Spleen (tissue), 11 donors: Measurements from ENCODE around the gene RAB6A. TPM values are rescaled to one million over a fixed set of nuclear protein-coding genes. Genes with fewer than 3 reads are reported as not detected.
A peak's percentile ranks its signal among the peaks of the same experiment; 100 is the strongest.

Experiments used
- DNase-seq: peaks from one replicate; pipeline ENCODE4 v3.0.0-alpha.2; 2020
- H3K27ac ChIP-seq, 8 donors: fragments of 200-600 bp; sonication (generic) in 7 of 8; 1 replicate in 4 of 8; 2 replicates in 4 of 8; pipeline versions ENCODE4 v1.5.0 to v1.8.0; 2016 to 2021; ENCODE audit warnings: inconsistent platforms in 4 of 8, mild to moderate bottlenecking in 4 of 8, moderate library complexity in 1 of 8
- H3K27me3 ChIP-seq, 7 donors: fragments of 200-600 bp; sonication (generic) in 6 of 7; replicated peaks in 1 of 7; 1 replicate in 4 of 7; 2 replicates in 3 of 7; pipeline versions ENCODE4 v1.5.0 to v1.8.0; 2016 to 2021; ENCODE audit warnings: inconsistent platforms in 3 of 7, mild to moderate bottlenecking in 1 of 7
- H3K36me3 ChIP-seq, 6 donors: fragments of 200-600 bp; sonication (generic) in 5 of 6; 1 replicate in 4 of 6; 2 replicates in 2 of 6; pipeline versions ENCODE4 v1.5.0 to v1.8.0; 2016 to 2021; ENCODE audit warnings: inconsistent platforms in 2 of 6
- H3K4me1 ChIP-seq, 6 donors: fragments of 200-600 bp; sonication (generic) in 5 of 6; 1 replicate in 3 of 6; 2 replicates in 3 of 6; pipeline versions ENCODE4 v1.5.0 to v1.8.0; 2016 to 2021; ENCODE audit warnings: inconsistent platforms in 3 of 6
- H3K4me3 ChIP-seq, 8 donors: fragments of 200-600 bp; sonication (generic) in 7 of 8; 1 replicate in 4 of 8; 2 replicates in 4 of 8; pipeline versions ENCODE4 v1.5.0 to v1.8.0; 2016 to 2021; ENCODE audit warnings: inconsistent platforms in 4 of 8, mild to moderate bottlenecking in 4 of 8, moderate library complexity in 2 of 8
- H3K9me3 ChIP-seq, 8 donors: fragments of 200-600 bp; sonication (generic) in 7 of 8; 1 replicate in 4 of 8; 2 replicates in 4 of 8; pipeline versions ENCODE4 v1.5.0 to v1.8.0; 2016 to 2021; ENCODE audit warnings: inconsistent platforms in 4 of 8
- POLR2A ChIP-seq, 3 donors: fragments of 450-650 bp; IDR thresholded peaks; one replicate each; pipeline ENCODE4 v1.5.1; 2017; ENCODE audit warnings: antibody characterized with exemption in 3 of 3, mild to moderate bottlenecking in 1 of 3
- POLR2AphosphoS5 ChIP-seq, 3 donors: sonication (generic); formaldehyde crosslinking; IDR thresholded peaks; one replicate each; pipeline ENCODE4 v1.5.1; 2017; ENCODE audit warnings: antibody characterized with exemption in 3 of 3
- WGBS, 5 donors: extraction: QIAGEN DNeasy Blood & Tissue Kit in 3 of 5; methylation state at CpG; one replicate each; pipeline versions ENCODE4 v1.1.5 to v1.1.7; 2013 to 2018; 5-methylcytosine and 5-hydroxymethylcytosine counted together
- intact Hi-C: fragments of 100-400 bp; cut with DNase I; formaldehyde crosslinking; loops from one replicate; pipeline ENCODE4 v1.15.0; 2023; ENCODE audit warnings: low total_unique reads
- polyA plus RNA-seq, 3 donors: library from polyadenylated mRNA; stranded (reverse); fragments of 200-250 nt; gene quantifications; one replicate each; pipeline ENCODE4 v1.2.1, GENCODE V29; 2013
- total RNA-seq, 7 donors: library from RNA; depleted of rRNA in 3 of 7; stranded (reverse); fragments of >200 nt in 3 of 7; fragmentation: NEBNext Ultra II Directional in 4 of 7; extraction: Animal tissue kit (Norgen Biotek cat#: 25700) in 4 of 7; gene quantifications; one replicate each; pipeline versions ENCODE4 v1.1.0 to v1.2.1, GENCODE V29; 2016 to 2021
- TF ChIP-seq, protein P1 (sequence below), 11 experiments: fragments of 200-600 bp in 7 of 11; fragments of 450-650 bp in 4 of 11; sonication (generic) in 4 of 11; IDR thresholded peaks in 8 of 11; conservative IDR thresholded peaks in 3 of 11; 1 replicate in 7 of 11; 2 replicates in 4 of 11; pipeline versions ENCODE4 v1.4.0 to v1.8.0; 2016 to 2021; ENCODE audit warnings: antibody characterized with exemption in 11 of 11, inconsistent platforms in 4 of 11, mild to moderate bottlenecking in 1 of 11
- donor health status: healthy with polysubstance abuse.
- donor health status: DM: no; HTN: no; CAD: no; lungs with moderate emphysema.
- donor health status: DM: no; HTN: no; CAD: no.
- donor health status: Bipolar disorder and iron deficiency.
- donor health status: healthy.
- donor health status: DM: no; HTN: no; CAD: no.
- donor health status: DM: yes; HTN: yes; CAD: no.

The RAB6A gene
- total and polyA plus RNA-seq, 10 donors: 25.7 to 144 (median 97.4) TPM

DNA sequence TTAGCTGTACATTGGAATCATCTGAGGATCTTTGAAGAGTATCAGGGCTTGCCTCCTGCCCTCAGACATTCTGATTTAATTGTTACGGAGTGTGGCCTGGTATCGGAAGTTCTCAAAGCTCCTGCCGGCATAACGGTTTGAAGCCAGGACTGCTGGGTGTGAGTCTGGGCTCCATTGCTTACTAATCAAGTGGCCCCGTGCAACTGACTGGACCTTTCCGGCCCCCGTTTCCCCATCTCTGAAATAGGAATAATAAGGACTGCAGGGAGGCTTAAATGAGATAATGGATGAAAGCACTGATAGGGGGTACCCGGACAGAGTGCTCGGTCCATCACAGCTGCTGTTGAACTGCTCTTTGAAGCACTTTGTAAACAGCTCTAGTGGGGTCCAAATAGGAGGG is 112.8 kb downstream of the RAB6A start:
- Histone ChIP-seq H3K9me3 (no peaks in the 10 kb centered on the region), H3K27me3 (peaks cover 0 to 30% (median 0%) of the 10 kb centered on the region in 7 donors), H3K27ac (peak overlapping the region in 1 of 8 donors; percentile 55), H3K4me1 (peaks cover 0 to 33% (median 13%) of the 10 kb centered on the region in 6 donors), H3K4me3 (peak overlapping the region in 2 of 8 donors; percentile 33 to 66), H3K36me3 (no peaks in the 10 kb centered on the region)
- WGBS, 5 donors: 92 to 96% (median 93%) methylated on average over 9 of the region's 9 CpGs
- DNase-seq: no peak
- intact Hi-C loops: no loop called here
- no peak for TF ChIP-seq POLR2A (IDR thresholded peaks at IDR 0.05)
- TF ChIP-seq POLR2AphosphoS5 (IDR thresholded peaks at IDR 0.05): no peak
- TF ChIP-seq, protein P1, sequence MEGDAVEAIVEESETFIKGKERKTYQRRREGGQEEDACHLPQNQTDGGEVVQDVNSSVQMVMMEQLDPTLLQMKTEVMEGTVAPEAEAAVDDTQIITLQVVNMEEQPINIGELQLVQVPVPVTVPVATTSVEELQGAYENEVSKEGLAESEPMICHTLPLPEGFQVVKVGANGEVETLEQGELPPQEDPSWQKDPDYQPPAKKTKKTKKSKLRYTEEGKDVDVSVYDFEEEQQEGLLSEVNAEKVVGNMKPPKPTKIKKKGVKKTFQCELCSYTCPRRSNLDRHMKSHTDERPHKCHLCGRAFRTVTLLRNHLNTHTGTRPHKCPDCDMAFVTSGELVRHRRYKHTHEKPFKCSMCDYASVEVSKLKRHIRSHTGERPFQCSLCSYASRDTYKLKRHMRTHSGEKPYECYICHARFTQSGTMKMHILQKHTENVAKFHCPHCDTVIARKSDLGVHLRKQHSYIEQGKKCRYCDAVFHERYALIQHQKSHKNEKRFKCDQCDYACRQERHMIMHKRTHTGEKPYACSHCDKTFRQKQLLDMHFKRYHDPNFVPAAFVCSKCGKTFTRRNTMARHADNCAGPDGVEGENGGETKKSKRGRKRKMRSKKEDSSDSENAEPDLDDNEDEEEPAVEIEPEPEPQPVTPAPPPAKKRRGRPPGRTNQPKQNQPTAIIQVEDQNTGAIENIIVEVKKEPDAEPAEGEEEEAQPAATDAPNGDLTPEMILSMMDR (IDR thresholded peaks at IDR 0.05 in 8 of 11, conservative IDR thresholded peaks at IDR 0.05 in 3 of 11): no peak

GRCh38 chr11:73647459-73648100 is 113.3 kb downstream of the RAB6A start:
- intact Hi-C loops: no loop called here
- Histone ChIP-seq H3K27ac (peak overlapping the region in 4 of 8 donors; percentile 37 to 71 (median 51)), H3K4me3 (peak overlapping the region in 5 of 8 donors; percentile 22 to 66 (median 27)), H3K36me3 (no peaks in the 10 kb centered on the region), H3K9me3 (no peaks in the 10 kb centered on the region), H3K4me1 (peaks cover 0 to 33% (median 13%) of the 10 kb centered on the region in 6 donors), H3K27me3 (peaks cover 0 to 30% (median 0%) of the 10 kb centered on the region in 7 donors)
- WGBS, 5 donors: 9 to 17% (median 13%) methylated on average over 21 to 23 of the region's 23 CpGs
- DNase-seq: peak; percentile 96
- TF ChIP-seq, protein P1 (IDR thresholded peaks at IDR 0.05 in 8 of 11, conservative IDR thresholded peaks at IDR 0.05 in 3 of 11): no peak
- peak; percentile 56 to 72 (median 70) for TF ChIP-seq POLR2AphosphoS5 (IDR thresholded peaks at IDR 0.05)

- no peaks in the 10 kb centered on the region for H3K9me3 ChIP-seq
- DNase-seq: no peak
- H3K4me3 ChIP-seq: peak within 1 kb of the TSS in 5 of 8 donors; percentile 22 to 66 (median 27)
- intact Hi-C loops: no loop called here
- H3K27ac ChIP-seq: peak within 1 kb of the TSS in 3 of 8 donors; percentile 45 to 71 (median 55)
- whole genome bisulfite sequencing, 5 donors: 53 to 65% (median 64%) methylated on average over 17 to 26 of the region's 26 CpGs
- peaks cover 0 to 33% (median 13%) of the 10 kb centered on the region in 6 donors for H3K4me1 ChIP-seq
- TF ChIP-seq POLR2AphosphoS5 (IDR thresholded peaks at IDR 0.05): no peak
- no peak for TF ChIP-seq POLR2A (IDR thresholded peaks at IDR 0.05)
- TF ChIP-seq, protein P1 (IDR thresholded peaks at IDR 0.05 in 8 of 11, conservative IDR thresholded peaks at IDR 0.05 in 3 of 11): no peak
- no peaks in the 10 kb centered on the region for H3K36me3 ChIP-seq
- peaks cover 0 to 35% (median 0%) of the 10 kb centered on the region in 7 donors for H3K27me3 ChIP-seq
These were observed 114.8 kb downstream of the RAB6A start, which contains the start of gene PLEKHB1 for GRCh38 chr11:73645972-73646631. PLEKHB1 (plus strand) TSS chr11:73646581; CDS start chr11:73646609, 28 bp downstream.
